Ureter (tissue), 1 donor: Measurements from ENCODE around the gene FGA. TPM values are rescaled to one million over a fixed set of nuclear protein-coding genes. Genes with fewer than 3 reads are reported as not detected.

Experiments
- total RNA-seq: library from RNA; stranded (reverse); gene quantifications from one replicate; pipeline ENCODE4 v1.2.4, GENCODE V29; 2023
- donor health status: DM: yes; HTN: yes; CAD: no.

FGA gene
- total RNA-seq, 1 donor from 2014 or later: 1.2 TPM

Other genes with a start within 250 kb of the FGA start
- 1.8 TPM for gene DCHS2, start 98.9 kb downstream of the FGA start, total RNA-seq
- gene PLRG1, start 40.3 kb downstream of the FGA start, total RNA-seq: 79.4 TPM
- 1.3 TPM for gene FGB, start 27.7 kb downstream of the FGA start, total RNA-seq
- gene FGG, start 21.9 kb upstream of the FGA start, total RNA-seq: 0.57 TPM
- gene LRAT, start 153.3 kb upstream of the FGA start, total RNA-seq: 1.1 TPM
- not detected for gene RBM46, start 190.5 kb upstream of the FGA start, total RNA-seq